SK-N-SH (cell line): Measurements from ENCODE around the gene KLHL26. TPM values are rescaled to one million over a fixed set of nuclear protein-coding genes. Genes with fewer than 3 reads are reported as not detected.
"Not testable (repeated sequence)": the region's sequence is repeated elsewhere in the genome, so short reads cannot be mapped to it uniquely, and the experiment has no call there.

ENCODE experiments used
- CTCF ChIA-PET: fragments of 300-600, 350-600 bp; formaldehyde crosslinking; extraction: SDS; loops from one replicate; lab custom pipeline; 2021; lab: Yijun Ruan, JAX
- POLR2A ChIA-PET: fragments of 350-600 bp; sonication (Branson Sonifier 250); formaldehyde crosslinking; extraction: SDS; loops from one replicate; lab custom pipeline; 2020; ENCODE audit warnings: antibody characterized with exemption, inconsistent platforms; lab: Yijun Ruan, JAX
- DNase-seq: peaks from one replicate; pipeline ENCODE4 v3.0.0; 2012
- H2AFZ ChIP-seq: fragments of 200-600 bp; sonication (generic); 2 replicates; pipeline ENCODE4 v1.8.1; 2016; ENCODE audit warnings: antibody characterized with exemption, mild to moderate bottlenecking, low read depth
- H3F3A ChIP-seq: fragments of 200-600 bp; sonication (generic); replicated peaks from 2 replicates; pipeline ENCODE3; 2016; ENCODE audit warnings: antibody characterized with exemption, mild to moderate bottlenecking; ENCODE audit not compliant: insufficient read depth
- H3K27ac ChIP-seq, 2 experiments: fragments of 200-500 bp in 1 of 2; fragments of 200-600 bp in 1 of 2; sonication (Bioruptor generic) in 1 of 2; sonication (generic), shearing (Covaris generic) in 1 of 2; 2 replicates each; pipeline versions ENCODE4 v1.5.1 to v1.6.1; 2014 to 2016; ENCODE audit warnings: low read depth in 2 of 2, inconsistent platforms in 1 of 2, low read length in 1 of 2, mild to moderate bottlenecking in 1 of 2, mixed read lengths in 1 of 2
- H3K27me3 ChIP-seq: fragments of 200-600 bp; sonication (generic), shearing (Covaris generic); 2 replicates; pipeline ENCODE4 v1.6.1; 2016; ENCODE audit warnings: mixed run types; ENCODE audit not compliant: insufficient read depth
- H3K36me3 ChIP-seq, 2 experiments: fragments of 200-500 bp in 1 of 2; fragments of 200-600 bp in 1 of 2; sonication (Bioruptor generic) in 1 of 2; sonication (generic) in 1 of 2; replicated peaks in 1 of 2; 2 replicates each; pipeline versions ENCODE3 to v1.5.1; 2014 to 2016; ENCODE audit warnings: low read length in 1 of 2, mild to moderate bottlenecking in 1 of 2; ENCODE audit not compliant: insufficient read depth in 2 of 2, control insufficient read depth in 1 of 2
- H3K4me1 ChIP-seq, 2 experiments: fragments of 200-500 bp in 1 of 2; fragments of 200-600 bp in 1 of 2; sonication (Bioruptor generic) in 1 of 2; sonication (generic), shearing (Covaris generic) in 1 of 2; 2 replicates each; pipeline versions ENCODE4 v1.5.1 to v1.6.1; 2014 to 2016; ENCODE audit warnings: low read depth in 1 of 2, low read length in 1 of 2, mixed run types in 1 of 2; ENCODE audit not compliant: insufficient read depth in 2 of 2, control insufficient read depth in 1 of 2
- H3K4me2 ChIP-seq: fragments of 200-600 bp; sonication (generic), shearing (Covaris generic); 2 replicates; pipeline ENCODE4 v1.6.1; 2017; ENCODE audit warnings: mixed run types
- H3K4me3 ChIP-seq, 2 experiments: fragments of 200-500 bp in 1 of 2; fragments of 200-600 bp in 1 of 2; sonication (Bioruptor generic) in 1 of 2; sonication (generic), shearing (Covaris generic) in 1 of 2; 2 replicates each; pipeline versions ENCODE4 v1.5.1 to v1.8.1; 2014 to 2016; ENCODE audit warnings: low read depth in 2 of 2, inconsistent platforms in 1 of 2, low read length in 1 of 2, mild to moderate bottlenecking in 1 of 2, mixed read lengths in 1 of 2, moderate library complexity in 1 of 2
- H3K79me2 ChIP-seq: fragments of 200-600 bp; sonication (generic); 2 replicates; pipeline ENCODE4 v1.8.1; 2017; ENCODE audit warnings: mild to moderate bottlenecking; ENCODE audit not compliant: insufficient read depth
- H3K9ac ChIP-seq: fragments of 200-600 bp; sonication (generic); 2 replicates; pipeline ENCODE4 v1.6.1; 2017; ENCODE audit warnings: mixed run types
- H3K9me2 ChIP-seq: fragments of 200-600 bp; sonication (generic); 2 replicates; pipeline ENCODE4 v1.6.1; 2017; ENCODE audit warnings: mixed run types
- H3K9me3 ChIP-seq: fragments of 200-600 bp; sonication (generic); 2 replicates; pipeline ENCODE4 v1.6.1; 2017; ENCODE audit warnings: mixed run types, mild to moderate bottlenecking, moderate library complexity
- H4K20me1 ChIP-seq: fragments of 200-600 bp; sonication (generic); 2 replicates; pipeline ENCODE4 v1.6.1; 2017; ENCODE audit warnings: mild to moderate bottlenecking, mixed run types; ENCODE audit not compliant: insufficient read depth
- ELF1 ChIP-seq: IDR thresholded peaks from 2 replicates; pipeline ENCODE4 v1.4.0; 2012
- EZH2phosphoT487 ChIP-seq: fragments of 200-600 bp; sonication (generic); IDR thresholded peaks from 2 replicates; pipeline ENCODE4 v1.6.1; 2017; ENCODE audit warnings: low read depth, mixed run types, mild to moderate bottlenecking, antibody characterized with exemption, moderate library complexity, borderline replicate concordance
- MEF2A ChIP-seq: IDR thresholded peaks from 2 replicates; pipeline ENCODE4 v1.4.0; 2012; ENCODE audit warnings: low read depth, borderline replicate concordance
- REST ChIP-seq: IDR thresholded peaks from 2 replicates; pipeline ENCODE4 v1.6.1; 2012; ENCODE audit warnings: mild to moderate bottlenecking, low read depth, low read length, moderate library complexity
- SMC3 ChIP-seq: IDR thresholded peaks from 2 replicates; pipeline ENCODE4 v1.6.1; 2012; ENCODE audit warnings: low read depth, low read length, improper control_type of control experiment
- TCF12 ChIP-seq: IDR thresholded peaks from 2 replicates; pipeline ENCODE4 v1.4.0; 2012
- WGBS: methylation state at CpG from one replicate; pipeline ENCODE4 v1.1.6; 2017; ENCODE audit warnings: low lambda C conversion rate; 5-methylcytosine and 5-hydroxymethylcytosine counted together
- polyA plus RNA-seq, 3 experiments: library from polyadenylated mRNA; depleted of rRNA; stranded (reverse); fragments of >200 nt; gene quantifications; 2 replicates each; pipeline ENCODE4 v1.2.3, GENCODE V29; 2012
- TF ChIP-seq, protein P1 (sequence below): IDR thresholded peaks from 2 replicates; pipeline ENCODE4; 2012
- TF ChIP-seq, protein P2 (sequence below): IDR thresholded peaks from 2 replicates; pipeline ENCODE4 v1.4.0; 2012; ENCODE audit warnings: low read depth, borderline replicate concordance

The KLHL26 gene
- polyA plus RNA-seq, 1 of the 3 experiments (the other 2 are of a cell fraction), result 4.6 TPM

GRCh38 chr19:18597809-18598660 lies 38.8 kb upstream of the KLHL26 start:
- Histone ChIP-seq H3K4me2 (no peak overlapping the region), H3K9me3 (no peaks in the 10 kb centered on the region), H3K36me3 (no peaks in the 10 kb centered on the region), H3K27ac (no peak overlapping the region), H4K20me1 (no peaks in the 10 kb centered on the region), H3K9me2 (no peaks in the 10 kb centered on the region), H3K27me3 (no peaks in the 10 kb centered on the region), H2AFZ (no peak overlapping the region), H3K4me3 (no peak overlapping the region), H3F3A (peaks cover 18% of the 10 kb centered on the region), H3K79me2 (no peaks in the 10 kb centered on the region), H3K9ac (no peak overlapping the region), H3K4me1 (peaks cover 0 to 22% of the 10 kb centered on the region in 2 experiments; a peak in 2 of 4 replicates)
- POLR2A ChIA-PET, result no interaction called here
- CTCF ChIA-PET, result interaction anchor here (1.6 to 2.2 kb wide), 2 partner anchors 9 to 250 kb away, joined by 9 to 11 read pairs; partner anchors contain the start of gene REX1BD
- 69% methylated on average over 13 of the region's 25 CpGs for WGBS
- TF ChIP-seq TCF12, result no peak
- DNase-seq, result peak; percentile 79

GRCh38 chr19:18599485-18599884 lies 37.3 kb upstream of the KLHL26 start:
- CTCF ChIA-PET, result interaction anchor here (0.8 to 2.2 kb wide), 2 partner anchors 10 to 266 kb away, joined by 4 to 9 read pairs; partner anchors contain the start of gene REX1BD
- 91% methylated on average over 16 of the region's 20 CpGs for WGBS
- no peaks in the 10 kb centered on the region for H4K20me1 ChIP-seq

GRCh38 chr19:18600692-18601397 lies 36.0 kb upstream of the KLHL26 start:
- Histone ChIP-seq H3F3A (peaks cover 22% of the 10 kb centered on the region), H3K27me3 (peaks cover 11% of the 10 kb centered on the region), H3K4me1 (peaks cover 0 to 15% of the 10 kb centered on the region in 2 experiments; a peak in 2 of 4 replicates)
- H3K9me3 ChIP-seq, H2AFZ ChIP-seq, H3K4me3 ChIP-seq, H3K27ac ChIP-seq, POLR2A ChIA-PET, H3K36me3 ChIP-seq, H4K20me1 ChIP-seq, DNase-seq, H3K9ac ChIP-seq, H3K9me2 ChIP-seq, H3K79me2 ChIP-seq, H3K4me2 ChIP-seq: not testable (repeated sequence)
- CTCF ChIA-PET, result interaction anchor here (1.7 kb wide), 1 partner anchor 247 kb away, joined by 5 read pairs; no protein-coding TSS in a partner anchor
- 90% methylated on average over 15 of the region's 15 CpGs for WGBS

More at GRCh38 chr19:18599485-18599884, 37.3 kb upstream of the KLHL26 start:
- Histone ChIP-seq H3K79me2 (no peaks in the 10 kb centered on the region), H2AFZ (no peak overlapping the region), H3K9ac (no peak overlapping the region), H3K36me3 (no peaks in the 10 kb centered on the region), H3K4me2 (no peak overlapping the region), H3K4me3 (no peak overlapping the region), H3K9me3 (no peaks in the 10 kb centered on the region), H3F3A (peaks cover 18% of the 10 kb centered on the region), H3K27ac (no peak overlapping the region), H3K27me3 (peaks cover 2% of the 10 kb centered on the region; the same call in 1 of the 2 replicates), H3K4me1 (peaks cover 0 to 20% of the 10 kb centered on the region in 2 experiments; a peak in 2 of 4 replicates), H3K9me2 (no peaks in the 10 kb centered on the region)
- peak; percentile 17 for DNase-seq
- POLR2A ChIA-PET, result no interaction called here
- TF ChIP-seq ELF1, result no peak
- no peak for TF ChIP-seq TCF12
- no peak for TF ChIP-seq SMC3
- TF ChIP-seq, protein P1, sequence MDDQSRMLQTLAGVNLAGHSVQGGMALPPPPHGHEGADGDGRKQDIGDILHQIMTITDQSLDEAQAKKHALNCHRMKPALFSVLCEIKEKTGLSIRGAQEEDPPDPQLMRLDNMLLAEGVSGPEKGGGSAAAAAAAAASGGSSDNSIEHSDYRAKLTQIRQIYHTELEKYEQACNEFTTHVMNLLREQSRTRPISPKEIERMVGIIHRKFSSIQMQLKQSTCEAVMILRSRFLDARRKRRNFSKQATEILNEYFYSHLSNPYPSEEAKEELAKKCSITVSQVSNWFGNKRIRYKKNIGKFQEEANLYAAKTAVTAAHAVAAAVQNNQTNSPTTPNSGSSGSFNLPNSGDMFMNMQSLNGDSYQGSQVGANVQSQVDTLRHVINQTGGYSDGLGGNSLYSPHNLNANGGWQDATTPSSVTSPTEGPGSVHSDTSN, result no peak
- no peak for TF ChIP-seq REST
- TF ChIP-seq, protein P2, sequence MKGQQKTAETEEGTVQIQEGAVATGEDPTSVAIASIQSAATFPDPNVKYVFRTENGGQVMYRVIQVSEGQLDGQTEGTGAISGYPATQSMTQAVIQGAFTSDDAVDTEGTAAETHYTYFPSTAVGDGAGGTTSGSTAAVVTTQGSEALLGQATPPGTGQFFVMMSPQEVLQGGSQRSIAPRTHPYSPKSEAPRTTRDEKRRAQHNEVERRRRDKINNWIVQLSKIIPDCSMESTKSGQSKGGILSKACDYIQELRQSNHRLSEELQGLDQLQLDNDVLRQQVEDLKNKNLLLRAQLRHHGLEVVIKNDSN, result no peak
- TF ChIP-seq EZH2phosphoT487, result no peak
- TF ChIP-seq MEF2A, result no peak
